GM18526 (cell line): ENCODE data around the gene CRISP1.

Experiments used
- POLR2A ChIP-seq: IDR thresholded peaks from 3 replicates; pipeline ENCODE4 v1.6.1; 2011; ENCODE audit not compliant: insufficient read length; ENCODE audit errors: extremely low read depth

Gene CRISP1

DNA sequence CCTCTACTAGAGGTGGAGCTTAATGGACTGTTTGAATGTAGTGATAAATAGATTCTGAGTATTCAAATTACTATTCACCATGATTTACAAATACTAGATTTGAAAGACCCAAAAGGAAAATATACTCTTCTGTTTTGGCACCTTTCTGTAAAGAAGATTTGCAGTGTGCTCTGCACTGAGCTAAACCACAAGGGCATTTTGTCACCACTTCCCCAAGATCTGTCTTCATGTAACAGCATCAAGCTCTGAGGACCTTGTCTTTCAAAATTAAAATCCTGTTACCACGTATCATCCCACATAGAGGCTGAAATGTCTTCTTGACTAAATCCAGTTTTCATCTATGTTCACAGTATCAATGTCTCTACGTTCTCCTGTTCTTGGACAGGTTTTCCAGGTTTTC lies 76.0 kb downstream of the CRISP1 start:
- TF ChIP-seq POLR2A: no peak

GRCh38 chr6:49787176-49787575 lies 79.2 kb downstream of the CRISP1 start, which contains the start of gene PGK2:
Gene PGK2, minus strand, starts transcription at chr6:49787285. Its CDS starts 98 bp downstream, at chr6:49787187.
- TF ChIP-seq POLR2A: no peak

GRCh38 chr6:49784272-49784671 lies 82.1 kb downstream of the CRISP1 start:
- TF ChIP-seq POLR2A: no peak
